ENCODE measurements around the gene OR10H1.
"Not testable (repeated sequence)": the region's sequence is repeated elsewhere in the genome, so short reads cannot be mapped to it uniquely, and the experiment has no call there.

OR10H1 gene

DNA sequence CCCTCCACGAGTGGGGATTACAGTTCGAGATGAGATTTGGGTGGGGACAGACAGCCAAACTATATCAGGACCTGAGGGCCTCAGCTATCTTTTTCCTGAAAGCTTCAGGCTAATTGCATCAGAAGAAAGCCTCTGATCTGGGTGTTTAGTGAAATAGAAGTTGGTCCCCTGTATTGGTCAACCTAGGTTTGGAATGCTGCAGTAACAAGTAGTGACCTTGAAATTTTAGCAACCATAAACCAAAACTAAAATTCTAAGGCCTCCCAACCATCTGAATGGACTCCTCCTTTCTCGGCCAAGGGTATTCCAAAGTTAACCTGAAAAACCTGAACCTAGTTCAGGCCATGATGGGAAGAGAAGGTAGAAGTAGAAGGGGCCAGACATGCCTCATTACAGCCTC lies 34.9 kb upstream of the OR10H1 start:
- no peaks in the 10 kb centered on the region for H3F3A ChIP-seq (ENCODE audit: low read depth)
- H3K9ac ChIP-seq (ENCODE audit: low read depth, low read length, poor library complexity, severe bottlenecking) = no peak overlapping the region
- H3K36me3 ChIP-seq (ENCODE audit: insufficient read depth, low read length) = no peaks in the 10 kb centered on the region
- H3K9me2 ChIP-seq (replicated peaks; ENCODE audit: low read depth, low read length) = no peaks in the 10 kb centered on the region
- no peak overlapping the region for H2AFZ ChIP-seq (ENCODE audit: low read length)
- H3K4me1 ChIP-seq (ENCODE audit: insufficient read depth, low read length, poor library complexity, severe bottlenecking) = peaks cover 6% of the 10 kb centered on the region
- H3K9me3 ChIP-seq (ENCODE audit: insufficient read depth, low read depth, low read length) = peaks cover 11% of the 10 kb centered on the region; the same call in 1 of the 2 replicates
- H4K20me1 ChIP-seq (ENCODE audit: insufficient read depth, low read length, poor library complexity, severe bottlenecking) = no peaks in the 10 kb centered on the region
- H3K4me3 ChIP-seq (ENCODE audit: low read length, poor library complexity, severe bottlenecking) = no peak overlapping the region
- TF ChIP-seq EZH2phosphoT487 (IDR thresholded peaks at IDR 0.05; ENCODE audit: borderline replicate concordance) = no peak
- TF ChIP-seq, protein P1, sequence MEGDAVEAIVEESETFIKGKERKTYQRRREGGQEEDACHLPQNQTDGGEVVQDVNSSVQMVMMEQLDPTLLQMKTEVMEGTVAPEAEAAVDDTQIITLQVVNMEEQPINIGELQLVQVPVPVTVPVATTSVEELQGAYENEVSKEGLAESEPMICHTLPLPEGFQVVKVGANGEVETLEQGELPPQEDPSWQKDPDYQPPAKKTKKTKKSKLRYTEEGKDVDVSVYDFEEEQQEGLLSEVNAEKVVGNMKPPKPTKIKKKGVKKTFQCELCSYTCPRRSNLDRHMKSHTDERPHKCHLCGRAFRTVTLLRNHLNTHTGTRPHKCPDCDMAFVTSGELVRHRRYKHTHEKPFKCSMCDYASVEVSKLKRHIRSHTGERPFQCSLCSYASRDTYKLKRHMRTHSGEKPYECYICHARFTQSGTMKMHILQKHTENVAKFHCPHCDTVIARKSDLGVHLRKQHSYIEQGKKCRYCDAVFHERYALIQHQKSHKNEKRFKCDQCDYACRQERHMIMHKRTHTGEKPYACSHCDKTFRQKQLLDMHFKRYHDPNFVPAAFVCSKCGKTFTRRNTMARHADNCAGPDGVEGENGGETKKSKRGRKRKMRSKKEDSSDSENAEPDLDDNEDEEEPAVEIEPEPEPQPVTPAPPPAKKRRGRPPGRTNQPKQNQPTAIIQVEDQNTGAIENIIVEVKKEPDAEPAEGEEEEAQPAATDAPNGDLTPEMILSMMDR (conservative IDR thresholded peaks at IDR 0.05; ENCODE audit: low read length) = no peak
- no peaks in the 10 kb centered on the region for H3K27me3 ChIP-seq (ENCODE audit: insufficient read depth, low read length, poor library complexity, severe bottlenecking)
- peaks cover 5% of the 10 kb centered on the region; the same call in 1 of the 2 replicates for H3K79me2 ChIP-seq (ENCODE audit: insufficient read depth, low read length)
- H3K4me2 ChIP-seq (ENCODE audit: low read depth, low read length, poor library complexity, severe bottlenecking) = no peak overlapping the region

DNA sequence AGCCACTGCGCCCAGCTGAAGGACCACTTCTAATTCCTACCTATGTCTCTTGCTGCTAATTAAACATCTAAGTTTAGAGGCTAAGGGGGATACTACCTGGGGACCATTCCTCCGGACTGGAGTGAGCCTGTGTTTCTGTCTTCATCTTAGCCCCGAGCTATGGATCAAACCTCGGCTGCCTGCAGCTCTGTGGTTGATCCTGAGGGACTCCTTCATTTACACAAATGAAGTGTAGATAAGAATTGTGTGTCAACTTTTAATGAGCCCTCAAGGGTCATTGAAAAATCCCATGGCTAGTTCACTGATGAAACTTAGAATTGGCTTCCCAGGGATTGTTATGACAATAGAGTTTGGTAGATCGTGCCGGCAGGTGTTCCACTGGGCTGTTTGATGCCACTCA lies 31.5 kb upstream of the OR10H1 start:
- Histone ChIP-seq H3K27me3 (ENCODE audit: insufficient read depth, low read length, poor library complexity, severe bottlenecking) (no peaks in the 10 kb centered on the region), H3K9me2 (replicated peaks; ENCODE audit: low read depth, low read length) (no peaks in the 10 kb centered on the region), H3K9ac (ENCODE audit: low read depth, low read length, poor library complexity, severe bottlenecking) (no peak overlapping the region), H3K4me3 (ENCODE audit: low read length, poor library complexity, severe bottlenecking) (no peak overlapping the region), H3K4me2 (ENCODE audit: low read depth, low read length, poor library complexity, severe bottlenecking) (no peak overlapping the region), H3K36me3 (ENCODE audit: insufficient read depth, low read length) (no peaks in the 10 kb centered on the region), H3K4me1 (ENCODE audit: insufficient read depth, low read length, poor library complexity, severe bottlenecking) (peaks cover 39% of the 10 kb centered on the region), H3F3A (ENCODE audit: low read depth) (0 out of 2 replicates have a peak, but pooled peaks cover 12% of the 10 kb centered on the region), H4K20me1 (ENCODE audit: insufficient read depth, low read length, poor library complexity, severe bottlenecking) (no peaks in the 10 kb centered on the region), H3K9me3 (ENCODE audit: insufficient read depth, low read depth, low read length) (peaks cover 11% of the 10 kb centered on the region; the same call in 1 of the 2 replicates), H3K79me2 (ENCODE audit: insufficient read depth, low read length) (peaks cover 5% of the 10 kb centered on the region; the same call in 1 of the 2 replicates), H2AFZ (ENCODE audit: low read length) (no peak overlapping the region)
- no peak for TF ChIP-seq EZH2phosphoT487 (IDR thresholded peaks at IDR 0.05; ENCODE audit: borderline replicate concordance)
- TF ChIP-seq, protein P1 (conservative IDR thresholded peaks at IDR 0.05; ENCODE audit: low read length) = no peak

DNA sequence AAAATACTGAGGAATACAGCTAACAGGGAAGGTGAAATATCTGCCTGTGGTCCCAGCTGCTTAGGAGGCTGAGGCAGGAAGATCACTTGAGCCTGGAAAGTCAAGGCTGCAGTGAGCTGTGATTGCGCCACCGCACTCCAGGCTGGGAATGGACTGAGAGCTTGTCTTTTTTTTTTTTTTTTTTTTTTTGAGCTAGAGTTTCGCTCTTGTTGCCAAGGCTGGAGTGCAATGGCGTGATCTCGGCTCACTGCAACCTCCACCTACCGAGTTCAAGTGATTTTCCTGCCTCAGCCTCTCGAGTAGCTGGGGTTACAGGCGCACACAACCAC lies 28.4 kb upstream of the OR10H1 start:
- not testable (repeated sequence) for H3K27me3 ChIP-seq (ENCODE audit: insufficient read depth, low read length, poor library complexity, severe bottlenecking); H3K9me3 ChIP-seq (ENCODE audit: insufficient read depth, low read depth, low read length); H2AFZ ChIP-seq (ENCODE audit: low read length); H3K4me3 ChIP-seq (ENCODE audit: low read length, poor library complexity, severe bottlenecking); H3K79me2 ChIP-seq (ENCODE audit: insufficient read depth, low read length); H3K36me3 ChIP-seq (ENCODE audit: insufficient read depth, low read length); H4K20me1 ChIP-seq (ENCODE audit: insufficient read depth, low read length, poor library complexity, severe bottlenecking); H3K9me2 ChIP-seq (replicated peaks; ENCODE audit: low read depth, low read length)
- peaks cover 56% of the 10 kb centered on the region for H3K4me1 ChIP-seq (ENCODE audit: insufficient read depth, low read length, poor library complexity, severe bottlenecking)
- peak overlapping the region; percentile 17 for H3K9ac ChIP-seq (ENCODE audit: low read depth, low read length, poor library complexity, severe bottlenecking)
- 0 out of 2 replicates have a peak, but pooled peaks cover 12% of the 10 kb centered on the region for H3F3A ChIP-seq (ENCODE audit: low read depth)
- peak overlapping the region; percentile 75 for H3K4me2 ChIP-seq (ENCODE audit: low read depth, low read length, poor library complexity, severe bottlenecking)

DNA sequence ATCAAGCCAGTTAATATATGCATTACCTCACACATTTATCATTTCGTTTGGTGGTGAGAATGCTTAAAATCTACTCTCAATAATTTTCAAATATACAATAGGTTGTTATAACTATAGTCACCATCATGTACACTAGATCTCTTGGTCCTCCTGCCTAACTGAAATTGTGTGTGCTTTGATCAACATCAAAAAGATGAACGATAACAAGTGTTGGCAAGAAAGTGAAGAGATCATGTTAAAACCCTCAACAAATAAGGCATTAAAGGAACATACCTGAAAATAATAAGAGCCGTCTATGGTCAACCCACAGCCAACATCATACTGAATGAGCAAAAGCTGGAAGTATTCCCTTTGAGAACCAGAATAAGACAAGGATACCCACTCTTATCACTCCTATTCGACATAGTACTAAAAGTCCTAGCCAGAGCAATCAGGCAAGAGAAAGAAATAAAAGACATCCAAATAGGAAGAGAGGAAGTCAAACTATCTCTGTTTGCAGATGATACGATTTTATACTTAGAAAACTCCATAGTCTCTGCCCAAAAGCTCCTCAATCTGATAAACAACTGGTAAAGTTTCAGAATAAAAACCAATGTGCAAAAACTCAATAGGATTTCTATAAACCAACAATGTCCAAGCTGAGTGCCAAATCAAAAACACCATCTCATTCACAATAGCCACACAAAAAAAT lies 27.9 kb upstream of the OR10H1 start:
- no peak overlapping the region for H2AFZ ChIP-seq (ENCODE audit: low read length)
- H3K4me2 ChIP-seq (ENCODE audit: low read depth, low read length, poor library complexity, severe bottlenecking) = peak overlapping the region; percentile 75
- no peaks in the 10 kb centered on the region for H3K27me3 ChIP-seq (ENCODE audit: insufficient read depth, low read length, poor library complexity, severe bottlenecking)
- no peaks in the 10 kb centered on the region for H3K36me3 ChIP-seq (ENCODE audit: insufficient read depth, low read length)
- no peaks in the 10 kb centered on the region for H4K20me1 ChIP-seq (ENCODE audit: insufficient read depth, low read length, poor library complexity, severe bottlenecking)
- H3K9me3 ChIP-seq (ENCODE audit: insufficient read depth, low read depth, low read length) = peaks cover 6% of the 10 kb centered on the region; the same call in 1 of the 2 replicates
- no peaks in the 10 kb centered on the region for H3K9me2 ChIP-seq (replicated peaks; ENCODE audit: low read depth, low read length)
- peaks cover 61% of the 10 kb centered on the region for H3K4me1 ChIP-seq (ENCODE audit: insufficient read depth, low read length, poor library complexity, severe bottlenecking)
- H3K4me3 ChIP-seq (ENCODE audit: low read length, poor library complexity, severe bottlenecking) = no peak overlapping the region
- peak overlapping the region; percentile 17 for H3K9ac ChIP-seq (ENCODE audit: low read depth, low read length, poor library complexity, severe bottlenecking)
- H3F3A ChIP-seq (ENCODE audit: low read depth) = 0 out of 2 replicates have a peak, but pooled peaks cover 12% of the 10 kb centered on the region
- peaks cover 7% of the 10 kb centered on the region; the same call in 1 of the 2 replicates for H3K79me2 ChIP-seq (ENCODE audit: insufficient read depth, low read length)
- TF ChIP-seq, protein P1 (conservative IDR thresholded peaks at IDR 0.05; ENCODE audit: low read length) = no peak
- TF ChIP-seq EZH2phosphoT487 (IDR thresholded peaks at IDR 0.05; ENCODE audit: borderline replicate concordance) = no peak
